ENCODE data around the gene SEMA5B.

SEMA5B gene

GRCh38 chr3:122942937-122943827, 84.4 kb downstream of the SEMA5B start:
- peak; percentile 80 for DNase-seq (ENCODE audit: low spot score)

- DNase-seq (ENCODE audit: low spot score) = no peak
Observed at GRCh38 chr3:122942239-122942638, 85.3 kb downstream of the SEMA5B start.

DNA sequence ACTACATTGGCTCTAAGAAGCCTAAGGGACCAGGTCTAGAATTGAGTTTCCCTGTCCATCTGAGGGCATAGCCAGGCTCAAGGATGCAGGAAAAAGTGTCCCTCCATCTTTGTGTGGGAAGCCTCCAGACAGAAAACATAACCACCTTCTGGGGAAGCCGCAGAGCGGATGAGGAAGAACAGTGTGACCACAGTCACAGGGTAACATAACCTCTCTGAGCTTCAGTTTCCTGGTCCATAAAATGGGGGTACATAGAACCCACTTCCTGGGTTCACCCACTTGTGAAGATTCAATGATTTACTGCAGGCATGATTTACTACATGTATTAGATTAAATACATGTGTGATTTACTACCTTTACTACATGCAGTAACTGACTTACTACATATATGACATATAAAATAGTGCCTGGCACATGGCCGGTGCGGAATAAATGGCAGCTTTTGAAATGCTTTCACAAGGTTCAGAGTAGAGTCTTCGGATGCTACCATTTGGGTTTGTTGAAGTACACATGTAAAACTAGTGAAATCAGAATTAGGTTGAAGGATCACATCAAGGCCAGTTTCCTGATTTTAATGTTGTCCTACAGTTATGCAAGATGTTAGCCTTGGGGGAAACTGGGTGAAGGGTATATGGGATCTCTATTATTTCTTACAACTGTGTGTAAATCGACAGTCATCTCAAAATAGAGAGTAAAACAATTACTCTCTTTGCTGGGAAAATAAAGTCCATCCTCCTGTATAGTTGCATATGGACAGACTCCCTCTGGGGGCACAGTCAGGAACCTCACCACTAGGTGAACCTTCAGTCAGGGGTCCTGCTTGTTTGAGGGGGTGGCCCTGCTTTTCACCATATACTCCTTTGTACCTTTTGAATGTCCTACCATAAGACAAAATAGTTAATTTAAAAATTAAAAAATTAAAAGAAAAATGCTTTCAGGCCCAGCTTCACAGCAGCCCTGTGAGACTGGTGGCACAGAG, 86.0 kb downstream of the SEMA5B start:
- no peak for DNase-seq (ENCODE audit: low spot score)

DNA sequence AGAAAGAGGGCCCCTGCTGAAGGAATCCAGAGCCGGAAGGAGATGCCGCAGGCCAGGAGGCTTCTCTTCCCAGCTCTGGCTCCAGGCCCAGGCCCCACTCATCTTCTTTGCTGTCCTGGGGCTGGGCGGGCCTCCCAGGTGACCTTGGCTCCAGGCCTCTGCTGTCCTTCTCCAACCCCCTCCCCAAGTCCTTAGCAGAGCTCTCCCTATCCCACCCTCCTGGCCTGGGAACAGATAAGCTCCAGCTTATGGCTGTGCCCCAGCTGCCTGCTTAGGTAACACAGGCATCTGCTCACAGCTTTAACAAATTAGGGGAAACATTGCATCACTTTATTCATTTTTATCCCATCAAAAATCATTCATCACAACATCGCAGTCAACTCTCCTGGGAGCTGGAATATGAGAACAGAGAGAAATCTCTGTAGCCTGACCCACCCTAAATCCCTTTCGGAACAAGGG, 86.9 kb downstream of the SEMA5B start:
- no peak for DNase-seq (ENCODE audit: low spot score)

GRCh38 chr3:122938783-122939425, 88.7 kb downstream of the SEMA5B start:
- no peak for DNase-seq (ENCODE audit: low spot score)

GRCh38 chr3:122937745-122938144, 89.8 kb downstream of the SEMA5B start:
- no peak for DNase-seq (ENCODE audit: low spot score)

GRCh38 chr3:122936986-122937385, 90.6 kb downstream of the SEMA5B start:
- no peak for DNase-seq (ENCODE audit: low spot score)

GRCh38 chr3:122936335-122936734, 91.2 kb downstream of the SEMA5B start:
- no peak for DNase-seq (ENCODE audit: low spot score)

- DNase-seq (ENCODE audit: low spot score) = no peak
Observed at GRCh38 chr3:122934251-122934650, 93.3 kb downstream of the SEMA5B start.

GRCh38 chr3:122932251-122932967, 95.2 kb downstream of the SEMA5B start:
- DNase-seq (ENCODE audit: low spot score) = no peak

- DNase-seq (ENCODE audit: low spot score) = no peak
Observed at GRCh38 chr3:122931636-122932035, 95.9 kb downstream of the SEMA5B start.

GRCh38 chr3:122930063-122930997, 97.2 kb downstream of the SEMA5B start:
- DNase-seq (ENCODE audit: low spot score) = no peak

- no peak for DNase-seq (ENCODE audit: low spot score)
Observed at GRCh38 chr3:122929188-122930062, 98.1 kb downstream of the SEMA5B start.

DNA sequence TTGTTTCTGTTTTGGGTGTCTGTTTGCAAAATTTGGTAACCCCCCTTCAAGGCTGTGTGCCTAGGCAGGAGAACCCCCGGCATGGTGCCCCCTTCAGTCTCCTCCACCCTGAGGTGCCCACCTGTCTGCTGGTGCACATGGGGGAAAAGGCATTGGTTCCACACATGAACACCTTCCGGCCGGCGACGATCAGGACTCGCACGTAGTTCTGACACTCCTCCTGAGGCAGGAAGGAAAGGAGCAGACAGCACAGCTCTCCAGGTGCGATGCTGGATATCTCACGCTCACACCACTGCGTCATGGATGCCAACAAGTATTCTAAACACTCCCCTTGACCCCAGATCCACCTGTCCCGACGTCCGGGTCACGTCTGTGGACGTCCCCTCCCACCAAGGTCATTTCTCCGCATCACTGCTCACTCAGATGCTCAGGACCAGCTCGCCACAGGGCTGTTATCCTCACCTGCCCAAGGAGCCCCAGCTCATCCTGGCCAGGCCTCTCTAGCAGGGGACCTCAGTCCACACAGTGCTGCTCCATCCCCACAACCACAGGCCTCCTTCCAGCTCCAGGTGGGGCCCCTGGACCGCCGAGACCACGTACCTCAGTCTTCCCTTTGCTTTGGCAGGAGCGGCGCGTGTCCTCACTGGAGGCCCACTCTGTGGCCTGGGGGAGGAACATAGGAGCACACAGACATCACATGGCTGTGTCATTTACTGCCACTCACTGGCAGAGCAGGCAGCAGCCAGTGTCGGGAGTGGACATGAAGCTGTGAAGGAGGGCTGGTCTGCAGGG, 99.0 kb downstream of the SEMA5B start:
- no peak for DNase-seq (ENCODE audit: low spot score)

DNA sequence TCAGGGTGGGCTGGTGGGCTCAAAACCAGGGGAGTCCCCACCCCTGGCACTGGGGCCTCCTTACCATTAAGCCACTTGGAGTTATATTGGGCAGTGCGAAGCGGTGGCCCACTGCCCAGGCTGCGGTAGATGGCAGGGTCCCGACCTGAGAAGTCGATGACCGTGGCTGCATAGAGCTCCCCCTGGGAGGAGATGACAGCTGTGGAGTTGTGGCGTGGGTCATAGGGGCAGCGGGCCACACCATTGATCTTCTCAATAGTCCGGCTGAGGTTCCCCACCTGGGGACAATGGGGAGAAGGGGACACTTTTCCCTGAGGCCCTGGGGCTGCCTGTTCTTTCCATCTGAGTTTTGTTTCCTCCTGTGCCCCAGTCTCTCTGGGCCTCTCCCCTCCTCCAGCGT, 99.8 kb downstream of the SEMA5B start:
- DNase-seq (ENCODE audit: low spot score) = no peak

GRCh38 chr3:122926811-122927210, 100.8 kb downstream of the SEMA5B start:
- no peak for DNase-seq (ENCODE audit: low spot score)

GRCh38 chr3:122926322-122926721, 101.2 kb downstream of the SEMA5B start:
- no peak for DNase-seq (ENCODE audit: low spot score)

DNA sequence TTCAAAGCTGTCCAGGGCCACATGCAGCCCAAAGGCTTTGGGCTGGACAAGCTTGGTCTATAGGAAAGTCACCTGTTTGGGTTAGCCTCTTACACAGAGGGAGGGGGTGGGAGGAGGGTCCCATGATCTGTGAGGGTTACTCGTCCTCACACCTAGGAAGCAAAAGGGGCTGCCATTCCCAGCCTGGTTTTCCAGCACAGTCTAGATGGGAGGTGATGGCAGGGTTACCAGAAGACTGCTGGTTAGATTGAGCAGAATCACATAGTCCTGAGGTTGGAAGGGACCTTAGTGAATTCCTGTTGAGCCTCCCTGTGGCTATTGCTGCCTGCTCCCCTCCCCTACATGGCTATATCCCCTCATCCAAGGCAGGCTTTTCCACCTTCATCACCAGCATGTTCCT, 101.8 kb downstream of the SEMA5B start:
- DNase-seq (ENCODE audit: low spot score) = no peak

DNA sequence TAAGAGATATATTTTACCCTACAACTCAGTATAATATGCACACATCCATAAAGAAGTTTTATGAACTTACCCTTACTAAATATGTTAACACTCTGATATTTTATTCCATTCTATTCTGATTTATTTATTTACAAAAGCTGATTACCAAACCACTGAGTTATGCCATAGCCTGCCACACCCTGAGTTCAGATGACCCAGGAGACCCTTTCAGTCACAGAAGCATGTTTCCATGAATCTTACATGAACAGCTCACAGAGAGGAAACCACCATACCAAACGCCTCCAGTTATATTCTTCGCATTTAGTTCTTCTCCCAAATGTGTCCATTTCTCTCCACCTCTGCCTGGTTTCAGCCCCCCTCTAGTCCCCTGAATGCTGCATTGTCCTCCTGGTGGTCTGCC, 103.5 kb downstream of the SEMA5B start:
- no peak for DNase-seq (ENCODE audit: low spot score)

Measured in hepatic stellate cell (primary cell).